Progenitor cell of endocrine pancreas (in vitro differentiated cells): Measurements from ENCODE around the gene KCNT1. TPM values are rescaled to one million over a fixed set of nuclear protein-coding genes. Genes with fewer than 3 reads are reported as not detected.

Experiments used
- DNase-seq: peaks from one replicate; pipeline ENCODE4 v3.0.0; 2021; ENCODE audit warnings: low spot score; ENCODE audit not compliant: unreplicated experiment
- H3K27ac Mint-ChIP-seq: 2 replicates; pipeline ENCODE4 v1.8.0; 2021; ENCODE audit warnings: mild to moderate bottlenecking, moderate library complexity, mixed read lengths
- H3K27me3 Mint-ChIP-seq: 2 replicates; pipeline ENCODE4 v1.8.0; 2021; ENCODE audit warnings: mixed read lengths
- H3K36me3 Mint-ChIP-seq: 2 replicates; pipeline ENCODE4 v1.8.0; 2022; ENCODE audit warnings: mixed read lengths; ENCODE audit not compliant: insufficient read depth
- H3K4me1 Mint-ChIP-seq: 2 replicates; pipeline ENCODE4 v1.8.0; 2021; ENCODE audit warnings: low read depth, mixed read lengths
- H3K4me3 Mint-ChIP-seq: 2 replicates; pipeline ENCODE4 v1.8.0; 2021; ENCODE audit warnings: low read depth, mild to moderate bottlenecking, moderate library complexity, mixed read lengths
- H3K9me3 Mint-ChIP-seq: 2 replicates; pipeline ENCODE4 v1.8.0; 2021; ENCODE audit warnings: low read depth, mixed read lengths
- total RNA-seq: library from RNA; stranded (reverse); gene quantifications from 2 replicates; pipeline ENCODE4 v1.2.1, GENCODE V29; 2021
- TF ChIP-seq, protein P1 (sequence below): fragments of 200-600 bp; sonication (generic); IDR thresholded peaks from one replicate; pipeline ENCODE4 v1.5.0; 2021; ENCODE audit warnings: antibody characterized with exemption, mild to moderate bottlenecking; ENCODE audit not compliant: unreplicated experiment

Gene KCNT1
- total RNA-seq, 1 donor from 2014 or later = not detected

DNA sequence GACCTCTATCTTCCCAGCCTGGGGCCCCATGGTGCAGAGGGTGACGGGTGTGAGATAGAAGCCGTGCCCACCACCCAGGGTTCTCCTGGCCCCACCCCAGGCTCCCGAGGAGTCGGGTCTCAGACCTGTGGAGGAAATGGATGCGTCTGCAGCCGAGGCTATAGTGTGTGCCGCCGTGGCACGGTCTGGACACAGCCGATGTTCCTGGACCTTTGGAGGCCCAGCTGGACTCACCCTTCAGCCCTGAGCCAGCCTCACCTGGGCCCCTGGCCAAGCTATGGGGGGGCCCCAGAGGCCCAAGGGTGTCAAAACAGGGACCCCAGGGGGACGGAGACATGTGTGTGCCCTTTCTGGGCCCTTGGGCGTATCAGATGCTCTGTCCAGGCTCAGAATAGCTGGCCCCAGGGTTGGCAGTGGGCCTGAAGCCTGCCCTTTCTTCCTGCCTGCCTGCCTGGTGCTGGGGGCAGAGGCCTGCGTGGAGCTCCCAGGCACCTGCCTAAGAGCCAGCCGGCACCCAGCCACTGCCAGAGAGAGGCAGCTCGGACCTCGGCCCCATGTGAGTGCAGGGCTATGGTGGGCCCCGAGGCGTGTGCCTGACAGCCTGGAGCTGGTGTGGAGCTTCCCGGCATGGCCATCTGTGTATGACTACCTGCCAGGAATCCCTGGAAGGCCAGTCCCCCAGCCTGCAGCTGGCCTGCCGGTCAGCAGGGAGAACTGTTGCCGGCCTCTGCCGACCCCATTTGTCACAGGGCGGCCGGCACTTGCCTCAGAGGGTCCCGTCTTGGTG is 41.8 kb downstream of the KCNT1 start:
- Mint-ChIP-seq H3K27me3 (peaks cover 3% of the 10 kb centered on the region), H3K4me3 (no peak overlapping the region), H3K27ac (no peak overlapping the region), H3K9me3 (no peaks in the 10 kb centered on the region), H3K4me1 (no peaks in the 10 kb centered on the region), H3K36me3 (no peaks in the 10 kb centered on the region)
- TF ChIP-seq, protein P1, sequence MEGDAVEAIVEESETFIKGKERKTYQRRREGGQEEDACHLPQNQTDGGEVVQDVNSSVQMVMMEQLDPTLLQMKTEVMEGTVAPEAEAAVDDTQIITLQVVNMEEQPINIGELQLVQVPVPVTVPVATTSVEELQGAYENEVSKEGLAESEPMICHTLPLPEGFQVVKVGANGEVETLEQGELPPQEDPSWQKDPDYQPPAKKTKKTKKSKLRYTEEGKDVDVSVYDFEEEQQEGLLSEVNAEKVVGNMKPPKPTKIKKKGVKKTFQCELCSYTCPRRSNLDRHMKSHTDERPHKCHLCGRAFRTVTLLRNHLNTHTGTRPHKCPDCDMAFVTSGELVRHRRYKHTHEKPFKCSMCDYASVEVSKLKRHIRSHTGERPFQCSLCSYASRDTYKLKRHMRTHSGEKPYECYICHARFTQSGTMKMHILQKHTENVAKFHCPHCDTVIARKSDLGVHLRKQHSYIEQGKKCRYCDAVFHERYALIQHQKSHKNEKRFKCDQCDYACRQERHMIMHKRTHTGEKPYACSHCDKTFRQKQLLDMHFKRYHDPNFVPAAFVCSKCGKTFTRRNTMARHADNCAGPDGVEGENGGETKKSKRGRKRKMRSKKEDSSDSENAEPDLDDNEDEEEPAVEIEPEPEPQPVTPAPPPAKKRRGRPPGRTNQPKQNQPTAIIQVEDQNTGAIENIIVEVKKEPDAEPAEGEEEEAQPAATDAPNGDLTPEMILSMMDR = no peak
- no peak for DNase-seq

DNA sequence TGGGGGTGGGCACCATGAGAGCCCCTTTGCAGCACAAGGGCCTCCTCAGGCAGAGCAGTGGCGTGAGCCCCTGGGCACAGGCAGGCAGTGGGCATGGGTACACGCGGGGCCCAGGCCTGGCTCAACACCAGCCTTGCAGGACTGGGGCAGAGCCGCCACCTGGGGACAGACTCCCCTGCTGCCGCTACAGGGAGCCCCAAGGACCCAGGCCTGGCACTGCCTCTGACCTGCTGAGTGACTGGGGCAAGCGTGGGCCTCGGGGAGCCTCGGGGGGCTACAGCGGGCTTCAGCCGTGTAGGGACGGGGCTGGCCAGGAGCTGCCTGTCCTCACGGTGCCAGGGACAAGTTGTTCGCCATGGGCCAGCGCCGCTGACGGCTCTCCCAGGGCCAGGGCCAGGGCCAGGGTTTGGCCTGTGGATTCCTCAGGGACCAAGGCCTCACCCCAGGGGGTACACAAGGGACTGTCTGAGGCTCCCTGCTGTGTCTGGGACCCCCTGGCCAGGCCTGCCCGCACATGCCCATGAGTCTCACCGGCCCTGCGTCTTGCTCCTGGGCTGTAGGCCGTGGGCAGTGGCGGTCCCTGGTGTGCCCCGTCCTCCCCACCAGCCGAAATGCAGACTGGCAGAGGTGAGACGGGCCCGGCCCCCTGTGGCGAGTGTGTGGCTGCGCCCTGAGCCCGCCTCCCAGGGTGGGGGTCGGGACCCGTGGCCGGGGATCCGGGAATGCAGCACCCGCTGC is 42.5 kb downstream of the KCNT1 start:
- no peak for DNase-seq
- no peaks in the 10 kb centered on the region for H3K36me3 Mint-ChIP-seq
- H3K9me3 Mint-ChIP-seq = no peaks in the 10 kb centered on the region
- H3K27me3 Mint-ChIP-seq = peaks cover 3% of the 10 kb centered on the region
- TF ChIP-seq, protein P1 = no peak
- no peak overlapping the region for H3K4me3 Mint-ChIP-seq
- H3K27ac Mint-ChIP-seq = no peak overlapping the region
- no peaks in the 10 kb centered on the region for H3K4me1 Mint-ChIP-seq

DNA sequence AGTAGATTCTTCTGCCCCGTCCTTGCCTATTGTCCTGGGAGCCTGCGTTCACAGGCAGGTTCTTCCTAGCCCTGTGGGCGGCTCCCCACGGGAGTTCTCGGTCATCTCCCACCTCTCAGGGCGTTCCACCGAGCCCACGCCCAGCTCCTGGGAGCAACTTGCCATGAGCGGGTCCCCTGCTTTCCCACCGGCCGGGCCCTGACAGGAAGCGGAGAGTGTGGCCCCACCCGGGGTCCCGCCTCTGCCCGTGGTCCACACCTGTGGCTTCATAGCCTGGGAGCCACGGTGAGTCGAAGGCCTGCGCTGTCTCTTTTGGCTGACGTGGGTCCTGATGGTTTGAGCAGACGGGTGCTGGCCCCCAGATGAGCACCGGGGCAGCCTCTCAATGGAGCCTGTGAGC is 43.2 kb downstream of the KCNT1 start:
- H3K36me3 Mint-ChIP-seq = no peaks in the 10 kb centered on the region
- H3K27ac Mint-ChIP-seq = no peak overlapping the region
- TF ChIP-seq, protein P1 = no peak
- DNase-seq = no peak
- H3K4me3 Mint-ChIP-seq = no peak overlapping the region
- H3K4me1 Mint-ChIP-seq = no peaks in the 10 kb centered on the region
- no peaks in the 10 kb centered on the region for H3K27me3 Mint-ChIP-seq
- no peaks in the 10 kb centered on the region for H3K9me3 Mint-ChIP-seq

DNA sequence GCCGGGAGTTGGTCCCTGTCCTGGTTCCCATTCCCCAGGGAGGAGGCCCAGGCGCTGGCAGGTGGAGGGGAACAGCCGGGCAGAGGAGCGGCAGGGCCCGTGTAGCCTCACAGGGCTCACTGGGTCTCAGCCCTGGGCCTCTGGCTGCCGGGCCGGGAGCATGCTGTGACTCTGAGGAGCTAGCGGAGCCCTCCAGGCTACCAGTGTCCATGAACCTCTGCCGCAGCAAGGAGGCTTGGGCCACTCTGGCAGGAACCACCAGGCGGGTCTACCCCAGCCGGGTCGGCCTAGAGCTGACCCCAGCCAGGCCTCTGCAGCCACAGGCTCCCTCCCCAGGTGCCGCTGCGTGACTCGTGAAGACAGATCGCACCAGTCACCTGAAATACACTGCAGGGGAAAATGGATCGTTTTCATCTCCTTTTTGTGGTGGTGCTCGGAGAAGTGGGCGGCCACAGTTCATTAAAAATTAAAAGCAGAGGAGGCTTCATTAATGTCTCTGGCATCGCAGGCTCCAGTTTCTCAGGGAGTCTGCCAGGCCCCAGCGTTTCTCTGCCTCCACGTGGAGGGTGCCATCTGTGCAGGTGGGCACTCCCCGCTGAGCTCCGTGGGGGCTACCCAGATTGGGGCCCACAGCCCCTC is 43.8 kb downstream of the KCNT1 start:
- Mint-ChIP-seq H3K4me3 (no peak overlapping the region), H3K4me1 (no peaks in the 10 kb centered on the region), H3K36me3 (no peaks in the 10 kb centered on the region), H3K27me3 (no peaks in the 10 kb centered on the region), H3K9me3 (no peaks in the 10 kb centered on the region), H3K27ac (no peak overlapping the region)
- TF ChIP-seq, protein P1 = no peak
- DNase-seq = no peak

DNA sequence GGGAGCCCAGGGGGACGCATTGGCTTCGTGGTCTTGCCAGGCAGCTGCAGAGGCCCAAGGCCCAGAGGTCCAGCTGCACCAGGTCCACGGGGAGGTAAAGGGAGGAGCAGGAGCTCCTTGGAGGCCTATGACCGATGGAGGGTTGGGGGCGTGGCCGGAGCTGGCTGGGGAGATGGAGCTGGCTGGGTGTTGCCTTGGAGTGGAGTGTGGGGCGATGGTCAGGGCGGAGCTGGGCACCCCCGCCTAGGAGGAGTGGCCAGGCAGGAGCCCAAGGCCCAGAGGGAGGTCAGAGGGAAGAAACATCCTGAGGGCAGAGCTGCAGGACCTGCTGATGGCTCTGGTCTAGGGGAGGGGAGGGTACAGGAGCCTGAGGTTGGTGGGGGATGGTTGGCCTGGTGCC is 44.6 kb downstream of the KCNT1 start:
- TF ChIP-seq, protein P1 = no peak
- no peak overlapping the region for H3K4me3 Mint-ChIP-seq
- DNase-seq = no peak
- peaks cover under 1% of the 10 kb centered on the region for H3K27me3 Mint-ChIP-seq
- no peaks in the 10 kb centered on the region for H3K4me1 Mint-ChIP-seq
- H3K27ac Mint-ChIP-seq = no peak overlapping the region
- no peaks in the 10 kb centered on the region for H3K9me3 Mint-ChIP-seq
- no peaks in the 10 kb centered on the region for H3K36me3 Mint-ChIP-seq
